Measurements from ENCODE around the gene AGAP1.

- no peak for TF ChIP-seq CTCF (conservative IDR thresholded peaks at IDR 0.05; ENCODE audit: low read length)
- no peak for TF ChIP-seq EZH2phosphoT487 (IDR thresholded peaks at IDR 0.05; ENCODE audit: borderline replicate concordance, low read depth, low read length)
Measured at GRCh38 chr2:236051351-236051750, 557.5 kb downstream of the AGAP1 start.

All from OCI-LY7 (cell line).